NB4 (cell line): Measurements from ENCODE around the gene HDAC5.
"Not testable (repeated sequence)": the region's sequence is repeated elsewhere in the genome, so short reads cannot be mapped to it uniquely, and the experiment has no call there.

ENCODE experiments used
- DNase-seq: peaks from one replicate; pipeline ENCODE4 v3.0.0; 2010; ENCODE audit warnings: low read depth
- H3K4me3 ChIP-seq: one replicate; pipeline ENCODE4 v1.5.1; 2011; ENCODE audit warnings: mild to moderate bottlenecking, low read depth, low read length, moderate library complexity
- MYC ChIP-seq: IDR thresholded peaks from 2 replicates; pipeline ENCODE4 v1.6.1; 2011; ENCODE audit warnings: low read depth, low read length
- POLR2A ChIP-seq: IDR thresholded peaks from 2 replicates; pipeline ENCODE4 v1.6.1; 2011; ENCODE audit warnings: mild to moderate bottlenecking; ENCODE audit not compliant: insufficient read length; ENCODE audit errors: extremely low read depth
- TF ChIP-seq, protein P1 (sequence below): IDR thresholded peaks from one replicate; pipeline ENCODE4 v1.5.1; 2012; ENCODE audit warnings: low read depth, low read length
- TF ChIP-seq, protein P2 (sequence below): IDR thresholded peaks from 2 replicates; pipeline ENCODE4 v1.6.1; 2011; ENCODE audit warnings: low read depth, low read length

The HDAC5 gene

DNA sequence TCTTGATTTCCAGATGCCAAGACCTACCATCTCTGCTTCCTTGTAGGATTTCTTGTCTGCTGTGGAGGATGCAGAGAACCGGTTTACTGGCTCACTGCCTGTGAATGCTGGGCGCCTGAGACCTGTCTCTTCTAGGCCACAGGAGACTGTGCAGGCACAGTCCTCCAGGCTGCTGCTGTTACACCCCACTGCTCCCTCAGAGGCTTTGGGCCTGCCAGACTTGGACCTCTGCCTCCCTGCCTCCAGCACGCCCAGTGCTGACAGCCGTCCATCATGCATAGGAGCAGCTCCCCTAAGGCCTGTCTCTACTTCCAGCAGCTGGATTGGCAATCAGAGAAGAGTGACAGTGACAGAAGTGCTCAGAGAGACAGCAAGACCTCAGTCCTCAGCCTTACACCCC, 24.4 kb upstream of the HDAC5 start:
- H3K4me3 ChIP-seq = no peak overlapping the region
- DNase-seq = no peak
- TF ChIP-seq, protein P1, sequence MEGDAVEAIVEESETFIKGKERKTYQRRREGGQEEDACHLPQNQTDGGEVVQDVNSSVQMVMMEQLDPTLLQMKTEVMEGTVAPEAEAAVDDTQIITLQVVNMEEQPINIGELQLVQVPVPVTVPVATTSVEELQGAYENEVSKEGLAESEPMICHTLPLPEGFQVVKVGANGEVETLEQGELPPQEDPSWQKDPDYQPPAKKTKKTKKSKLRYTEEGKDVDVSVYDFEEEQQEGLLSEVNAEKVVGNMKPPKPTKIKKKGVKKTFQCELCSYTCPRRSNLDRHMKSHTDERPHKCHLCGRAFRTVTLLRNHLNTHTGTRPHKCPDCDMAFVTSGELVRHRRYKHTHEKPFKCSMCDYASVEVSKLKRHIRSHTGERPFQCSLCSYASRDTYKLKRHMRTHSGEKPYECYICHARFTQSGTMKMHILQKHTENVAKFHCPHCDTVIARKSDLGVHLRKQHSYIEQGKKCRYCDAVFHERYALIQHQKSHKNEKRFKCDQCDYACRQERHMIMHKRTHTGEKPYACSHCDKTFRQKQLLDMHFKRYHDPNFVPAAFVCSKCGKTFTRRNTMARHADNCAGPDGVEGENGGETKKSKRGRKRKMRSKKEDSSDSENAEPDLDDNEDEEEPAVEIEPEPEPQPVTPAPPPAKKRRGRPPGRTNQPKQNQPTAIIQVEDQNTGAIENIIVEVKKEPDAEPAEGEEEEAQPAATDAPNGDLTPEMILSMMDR = no peak
- no peak for TF ChIP-seq MYC
- TF ChIP-seq, protein P2, sequence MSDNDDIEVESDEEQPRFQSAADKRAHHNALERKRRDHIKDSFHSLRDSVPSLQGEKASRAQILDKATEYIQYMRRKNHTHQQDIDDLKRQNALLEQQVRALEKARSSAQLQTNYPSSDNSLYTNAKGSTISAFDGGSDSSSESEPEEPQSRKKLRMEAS = no peak
- no peak for TF ChIP-seq POLR2A

DNA sequence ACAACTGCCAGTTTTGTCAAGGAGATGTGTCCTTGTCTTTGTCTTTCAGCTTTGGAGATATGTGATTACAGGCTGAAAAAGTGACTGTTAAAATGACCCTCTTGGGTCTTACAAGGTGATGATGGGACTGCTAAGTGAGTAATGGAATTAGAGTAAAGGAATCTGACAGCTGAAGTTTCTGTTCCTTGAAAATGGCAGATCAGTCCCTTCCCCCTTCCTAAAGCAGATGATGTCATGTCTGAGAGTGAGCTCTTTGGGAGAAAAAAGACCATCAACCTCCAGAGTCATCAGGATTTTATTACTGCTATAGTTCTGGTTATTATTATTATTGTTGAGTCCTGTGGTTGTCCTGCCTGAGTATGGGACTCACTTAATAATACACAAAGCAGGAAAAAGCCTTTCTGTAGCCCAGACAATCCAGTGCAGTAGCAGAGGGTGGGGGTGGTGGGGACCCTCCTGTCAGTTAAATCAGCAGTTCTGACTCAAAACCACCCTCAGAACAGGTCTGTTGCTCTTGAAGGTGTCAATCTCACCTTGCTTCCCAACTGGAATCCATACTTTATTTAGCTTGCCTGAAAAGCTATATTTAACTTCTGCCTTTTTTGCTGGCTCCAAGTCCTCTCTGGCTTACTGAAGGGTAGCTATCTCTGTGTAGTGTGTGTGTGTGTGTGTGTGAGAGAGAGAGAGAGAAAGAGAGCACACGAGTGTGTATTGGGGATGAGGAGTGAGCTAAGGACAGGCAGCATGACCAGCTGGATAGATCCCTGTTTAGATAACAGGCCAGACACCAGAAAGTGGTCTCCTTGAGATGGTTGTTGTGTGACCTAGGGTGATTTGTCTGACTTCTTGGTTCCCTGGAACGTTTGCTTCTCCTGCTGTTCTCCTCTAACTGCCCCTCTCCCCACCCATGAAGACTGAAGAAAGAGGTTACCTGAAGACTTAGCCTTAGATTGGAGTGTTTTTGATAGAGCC, 23.2 kb upstream of the HDAC5 start:
- TF ChIP-seq, protein P2 = no peak
- TF ChIP-seq POLR2A (no peak), MYC (no peak)
- TF ChIP-seq, protein P1 = no peak
- H3K4me3 ChIP-seq = no peak overlapping the region
- no peak for DNase-seq

DNA sequence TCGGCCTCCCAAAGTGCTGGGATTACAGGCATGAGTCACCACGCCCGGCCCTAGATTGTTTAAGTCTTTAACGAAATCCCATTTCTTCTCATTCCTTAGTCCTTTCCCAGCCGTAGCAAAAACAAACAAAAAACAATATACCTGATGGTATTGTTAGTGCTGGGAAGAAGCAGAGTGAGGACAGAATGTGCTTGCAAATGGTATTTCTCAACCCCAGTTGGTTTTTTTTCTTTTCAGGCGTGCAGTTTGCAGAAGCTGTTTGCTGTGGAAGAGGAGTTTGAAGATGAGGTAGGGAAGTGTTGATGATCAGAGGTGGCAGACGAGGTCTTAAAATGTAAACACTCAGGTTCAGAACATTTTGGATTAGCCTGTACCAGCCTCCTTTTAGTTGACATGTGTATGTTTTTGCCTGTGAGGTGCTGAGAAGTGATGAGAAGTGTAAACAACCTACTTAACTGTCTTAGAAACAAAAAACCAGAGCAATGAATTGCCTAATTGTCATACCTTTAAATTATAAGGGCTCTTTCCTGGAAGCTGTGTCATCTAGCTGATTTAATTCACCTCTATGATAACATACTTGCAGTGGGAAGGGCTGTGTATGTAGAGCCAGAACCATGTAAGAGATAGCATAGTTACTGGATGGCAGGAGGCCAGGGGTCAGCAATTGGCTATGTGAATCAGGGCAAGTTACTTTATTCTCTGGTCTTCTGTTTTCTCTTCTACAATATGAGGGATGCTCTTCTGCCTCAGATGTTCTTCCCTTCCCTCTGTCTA, 21.7 kb upstream of the HDAC5 start:
- TF ChIP-seq, protein P1 = no peak
- TF ChIP-seq, protein P2 = no peak
- TF ChIP-seq POLR2A = no peak
- TF ChIP-seq MYC = no peak
- H3K4me3 ChIP-seq = no peak overlapping the region
- no peak for DNase-seq

DNA sequence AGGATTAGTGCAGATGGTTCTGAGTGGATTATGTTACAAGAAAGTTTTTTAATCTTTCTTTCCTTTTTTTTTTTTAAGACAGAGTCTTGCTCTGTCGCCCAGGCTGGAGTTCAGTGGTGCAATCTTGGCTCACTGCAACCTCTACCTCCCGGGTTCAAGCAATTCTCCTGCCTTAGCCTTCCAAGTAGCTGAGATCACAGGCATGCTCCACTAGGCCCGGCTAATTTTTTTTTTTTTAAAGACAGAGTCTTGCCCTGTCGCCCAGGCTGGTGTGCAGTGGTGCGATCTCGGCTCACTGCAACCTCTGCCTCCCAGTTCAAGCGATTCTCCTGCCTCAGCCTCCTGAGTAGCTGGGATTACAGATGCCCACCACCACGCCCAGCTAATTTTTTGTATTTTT, 20.5 kb upstream of the HDAC5 start:
- not testable (repeated sequence) for H3K4me3 ChIP-seq, DNase-seq

DNA sequence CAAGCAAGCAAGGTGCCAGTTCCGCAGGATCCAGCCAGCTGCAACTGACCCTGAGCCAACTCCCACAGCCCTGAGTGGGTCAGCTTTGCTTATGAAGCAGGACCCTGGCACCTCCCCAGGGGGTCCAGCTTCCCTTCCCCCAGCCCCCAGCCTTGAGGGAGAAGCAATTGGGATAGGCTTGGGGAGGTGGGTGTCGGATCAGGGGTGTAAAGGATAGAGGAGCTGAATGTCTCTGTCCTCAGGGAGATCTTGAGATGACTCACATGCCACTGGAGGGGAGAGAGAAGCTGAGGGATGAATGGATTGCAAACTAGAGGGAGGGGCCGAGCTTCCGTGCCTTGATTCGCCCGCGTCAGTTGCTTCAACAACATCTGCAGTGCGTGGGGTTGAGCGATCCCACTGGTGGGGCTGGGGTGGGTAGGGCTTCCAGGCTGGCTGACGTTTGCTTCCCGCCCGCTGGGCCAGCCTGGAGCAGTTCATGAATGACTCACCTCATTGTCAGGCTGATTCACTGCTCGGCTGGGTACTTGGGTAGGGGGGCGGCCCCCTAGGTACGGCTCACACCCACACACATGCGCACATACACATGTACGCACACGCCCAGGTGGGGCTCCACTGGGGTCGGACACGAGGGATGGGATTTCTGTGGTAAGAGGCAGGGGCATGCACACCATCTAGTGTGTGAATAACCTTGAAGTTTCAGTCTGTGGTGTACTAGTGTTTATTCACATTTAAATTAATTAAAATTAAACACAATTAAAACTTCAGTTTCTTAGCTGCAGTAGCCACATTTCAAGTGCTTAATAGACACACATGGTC, 14.7 kb upstream of the HDAC5 start:
- H3K4me3 ChIP-seq = peak overlapping the region; percentile 32
- peak; percentile 13 for TF ChIP-seq POLR2A
- peak; percentile 81 for TF ChIP-seq MYC
- TF ChIP-seq, protein P1 = no peak
- TF ChIP-seq, protein P2 = peak; percentile 80
- DNase-seq = peak; percentile 94
